Stimulated activated CD8-positive, alpha-beta memory T cell treated with anti-CD3 and anti-CD28 coated beads, Interleukin-12 subunit alpha, Interleukin-12 subunit beta, amount 100 ng/mL, for 24 hours (primary cell): ENCODE measurements around the gene SGTB.

ENCODE experiments used
- DNase-seq: peaks from one replicate; pipeline ENCODE4 v3.0.0-alpha.2; 2020; ENCODE audit errors: extremely low read depth

SGTB gene, protein sequence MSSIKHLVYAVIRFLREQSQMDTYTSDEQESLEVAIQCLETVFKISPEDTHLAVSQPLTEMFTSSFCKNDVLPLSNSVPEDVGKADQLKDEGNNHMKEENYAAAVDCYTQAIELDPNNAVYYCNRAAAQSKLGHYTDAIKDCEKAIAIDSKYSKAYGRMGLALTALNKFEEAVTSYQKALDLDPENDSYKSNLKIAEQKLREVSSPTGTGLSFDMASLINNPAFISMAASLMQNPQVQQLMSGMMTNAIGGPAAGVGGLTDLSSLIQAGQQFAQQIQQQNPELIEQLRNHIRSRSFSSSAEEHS

DNA sequence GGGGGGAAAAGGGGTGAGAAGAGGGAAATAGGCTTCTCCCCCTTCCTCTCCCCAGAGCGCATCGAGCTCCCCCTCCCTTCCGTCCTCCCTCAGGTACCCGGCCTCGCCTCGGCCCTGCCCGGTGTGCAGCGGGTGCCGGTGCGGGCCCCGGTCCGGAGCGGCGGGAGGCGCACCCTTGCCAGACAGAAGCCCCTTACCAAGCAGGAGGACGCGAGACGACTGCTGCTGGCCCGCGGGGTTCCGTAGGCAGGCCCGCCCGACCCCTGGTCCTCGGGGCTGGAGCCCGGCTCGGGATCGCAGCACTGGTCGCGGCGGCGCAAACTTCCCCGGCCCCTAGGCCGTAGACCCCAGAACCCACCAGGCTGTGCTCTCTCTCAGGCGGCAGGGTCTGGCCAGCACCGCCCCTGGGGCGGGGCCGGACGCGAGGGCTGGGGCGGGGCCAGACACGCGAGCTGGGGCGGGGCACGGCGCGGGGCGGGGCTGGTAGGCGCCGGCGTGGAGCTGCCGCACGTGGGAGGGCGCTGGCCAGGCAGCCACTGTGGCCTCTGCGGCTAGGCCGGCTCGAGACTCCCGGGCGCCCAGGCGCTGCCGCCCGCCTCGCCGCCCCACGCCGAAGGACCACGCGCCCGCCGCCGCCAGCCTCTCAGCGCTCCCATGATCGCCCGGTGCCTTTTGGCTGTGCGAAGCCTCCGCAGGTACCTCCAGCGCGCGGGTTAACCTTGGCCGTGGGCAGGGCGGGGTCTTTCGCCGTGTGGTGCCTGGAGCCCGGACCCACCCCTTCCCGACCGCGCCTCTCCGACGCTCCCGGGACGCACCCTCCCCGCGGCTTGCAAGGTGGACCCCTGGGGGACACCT lies at the start of gene SGTB, which contains the start of gene NLN:
SGTB (minus strand) TSS at position 390 of the 855 bp plus-strand sequence. CDS start 1,302 bp downstream, outside the sequence.
NLN (plus strand) TSS at position 486 of the 855 bp plus-strand sequence; CDS start at position 655, 169 bp downstream.
- DNase-seq: peak; percentile 62

DNA sequence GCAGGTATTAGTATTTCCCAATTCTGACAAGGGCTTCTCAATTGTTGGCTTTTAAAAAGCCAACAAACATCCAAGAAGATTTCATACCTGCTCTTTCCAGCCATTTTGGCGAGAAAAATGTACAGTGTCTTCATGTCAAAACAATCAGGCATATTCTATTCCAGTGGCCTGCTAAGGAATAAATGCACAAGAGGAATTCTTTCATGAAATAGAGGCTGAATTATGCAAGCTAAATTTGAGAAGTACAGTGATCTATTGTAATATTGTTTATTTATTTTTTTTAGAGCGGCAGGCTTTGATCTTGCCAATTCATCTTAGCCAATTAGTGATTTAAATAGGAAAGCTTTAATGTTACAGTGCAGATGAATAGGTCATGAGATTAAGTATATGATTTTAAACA lies 49.4 kb upstream of the SGTB start:
- no peak for DNase-seq

DNA sequence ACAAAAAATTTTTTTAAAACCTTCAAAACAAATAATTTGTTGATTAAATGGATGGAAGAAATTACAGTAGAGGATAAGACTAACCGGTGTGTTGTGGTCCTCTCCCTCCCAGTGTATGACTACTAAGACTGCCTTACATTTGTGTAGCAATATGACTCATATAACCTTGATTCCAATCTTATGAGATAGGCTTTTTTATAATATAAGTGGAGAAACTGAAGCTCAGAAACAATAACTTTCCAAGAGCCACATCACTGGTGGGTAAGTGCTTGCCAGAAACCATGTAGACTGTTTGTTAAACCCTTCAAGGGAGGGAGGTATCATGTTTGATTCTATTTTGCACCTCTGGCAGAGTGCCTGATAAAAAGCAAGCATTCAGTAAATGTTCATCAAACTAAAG lies 47.6 kb upstream of the SGTB start:
- no peak for DNase-seq

DNA sequence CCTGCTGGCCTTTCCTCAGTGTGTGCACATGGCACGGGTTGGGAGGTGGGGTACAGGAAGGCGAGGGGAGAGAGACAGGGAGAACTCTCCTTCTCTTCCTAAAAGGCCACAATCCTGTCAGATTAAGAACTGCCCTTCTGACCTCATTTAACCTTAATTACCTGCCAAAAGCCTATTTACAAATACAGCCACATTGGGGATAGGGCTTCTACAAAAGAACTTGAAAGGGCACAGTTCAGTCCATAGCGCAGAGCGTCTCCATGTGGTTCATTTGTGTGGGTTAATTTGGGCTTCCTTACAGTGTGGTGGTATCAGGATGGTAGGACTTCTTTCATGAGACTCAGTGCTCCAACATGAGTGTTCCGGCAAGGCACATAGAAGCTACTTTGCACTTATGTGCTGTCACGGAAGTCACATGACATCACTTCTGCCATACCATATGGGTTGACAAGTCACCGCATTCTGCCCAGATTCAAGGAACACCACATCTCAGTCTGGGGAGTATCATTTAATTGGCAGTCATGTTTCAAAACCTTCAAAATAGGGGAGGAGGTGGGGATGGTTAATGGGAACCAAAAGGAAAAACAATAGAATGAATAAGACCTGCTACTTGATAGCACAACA lies 46.9 kb upstream of the SGTB start:
- DNase-seq: no peak

DNA sequence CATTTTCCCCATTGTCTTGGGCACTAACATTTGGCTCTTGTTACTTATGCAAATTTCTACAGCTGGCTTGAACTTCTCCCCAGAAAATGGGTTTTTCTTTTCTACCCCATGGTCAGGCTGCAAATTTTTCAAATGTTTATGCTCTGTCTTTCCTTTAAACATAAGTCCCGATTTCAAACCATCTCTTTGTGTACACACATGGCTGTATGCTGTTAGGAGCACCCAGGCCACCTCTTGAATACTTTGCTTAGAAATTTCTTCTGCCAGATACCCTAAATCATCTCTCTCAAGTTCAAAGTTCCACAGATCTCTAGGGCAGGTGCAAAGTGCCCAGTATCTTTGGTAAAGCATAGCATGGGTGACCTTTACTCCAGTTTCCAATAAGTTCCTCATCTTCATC lies 45.7 kb upstream of the SGTB start:
- DNase-seq: no peak

DNA sequence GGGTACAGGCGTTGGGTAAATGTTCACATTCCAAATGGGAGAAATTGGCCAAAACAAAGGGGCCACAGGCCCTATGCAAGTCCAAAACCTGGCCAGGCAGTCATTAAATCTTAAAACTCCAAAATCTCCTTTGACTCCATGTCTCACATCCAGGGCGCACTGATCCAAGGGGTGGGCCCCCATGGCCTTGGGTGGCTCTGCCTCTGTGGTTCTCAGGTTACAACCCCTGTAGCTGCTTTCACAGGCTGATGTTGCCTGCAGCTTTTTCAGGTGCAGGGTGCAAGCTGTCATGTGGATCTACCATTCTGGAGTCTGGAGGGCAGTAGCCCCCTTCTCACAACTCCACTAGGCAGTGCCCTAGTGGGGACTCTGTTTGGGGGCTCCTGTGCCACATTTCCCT lies 44.9 kb upstream of the SGTB start:
- no peak for DNase-seq

DNA sequence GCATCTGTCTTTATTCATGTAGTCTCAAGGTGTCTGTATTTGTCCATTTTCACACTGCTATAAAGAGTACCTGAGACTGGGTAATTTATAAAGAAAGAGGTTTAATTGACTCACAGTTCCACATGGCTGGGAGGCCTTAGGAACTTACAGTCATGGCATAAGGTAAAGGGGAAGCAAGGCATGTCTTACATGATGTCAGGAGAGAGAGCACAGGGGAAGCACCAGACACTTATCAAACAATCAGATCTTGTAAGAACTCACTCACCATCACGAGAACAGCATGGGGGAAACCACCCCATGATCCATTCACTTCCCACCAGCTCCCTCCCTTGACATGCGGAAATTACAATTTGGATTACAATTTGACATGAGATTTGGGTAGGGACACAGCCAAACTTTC lies 44.3 kb upstream of the SGTB start:
- DNase-seq: no peak

DNA sequence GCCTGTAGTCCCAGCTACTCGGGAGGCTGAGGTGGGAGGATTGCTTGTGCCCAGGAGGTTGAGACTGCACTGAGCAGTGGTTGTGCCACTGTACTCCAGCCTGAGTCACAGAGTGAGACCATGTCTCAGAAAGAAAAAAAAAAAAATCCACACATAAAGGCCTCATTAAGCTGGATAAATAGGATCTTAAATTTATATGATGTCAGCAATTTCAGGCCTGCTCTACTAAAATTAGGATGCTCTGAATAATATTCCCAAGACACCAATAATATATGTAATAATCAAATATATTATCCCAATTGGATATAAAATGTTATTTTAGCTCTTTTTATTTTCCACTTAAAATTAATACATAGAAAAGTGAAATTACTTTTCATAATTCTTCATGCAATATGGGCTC lies 43.7 kb upstream of the SGTB start:
- no peak for DNase-seq

DNA sequence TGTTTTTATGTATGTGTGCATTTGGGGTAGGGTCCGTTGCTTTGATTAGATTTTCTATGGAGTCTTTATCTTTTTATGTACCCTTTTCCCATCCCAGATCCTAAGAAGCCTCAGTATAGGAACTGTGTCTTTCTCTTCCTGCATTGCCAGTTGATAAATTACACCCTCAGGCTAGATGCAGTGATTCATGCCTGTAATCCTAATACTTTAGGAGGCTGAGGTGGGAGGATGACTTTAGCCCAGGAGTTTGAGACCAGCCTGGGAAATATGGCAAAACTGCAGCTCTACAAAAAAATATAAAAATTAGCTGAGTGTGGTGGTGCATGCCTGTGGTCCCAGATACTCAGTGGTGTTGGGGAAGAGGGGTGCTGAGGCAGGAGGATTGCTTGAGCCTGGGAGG lies 40.3 kb upstream of the SGTB start:
- DNase-seq: no peak

DNA sequence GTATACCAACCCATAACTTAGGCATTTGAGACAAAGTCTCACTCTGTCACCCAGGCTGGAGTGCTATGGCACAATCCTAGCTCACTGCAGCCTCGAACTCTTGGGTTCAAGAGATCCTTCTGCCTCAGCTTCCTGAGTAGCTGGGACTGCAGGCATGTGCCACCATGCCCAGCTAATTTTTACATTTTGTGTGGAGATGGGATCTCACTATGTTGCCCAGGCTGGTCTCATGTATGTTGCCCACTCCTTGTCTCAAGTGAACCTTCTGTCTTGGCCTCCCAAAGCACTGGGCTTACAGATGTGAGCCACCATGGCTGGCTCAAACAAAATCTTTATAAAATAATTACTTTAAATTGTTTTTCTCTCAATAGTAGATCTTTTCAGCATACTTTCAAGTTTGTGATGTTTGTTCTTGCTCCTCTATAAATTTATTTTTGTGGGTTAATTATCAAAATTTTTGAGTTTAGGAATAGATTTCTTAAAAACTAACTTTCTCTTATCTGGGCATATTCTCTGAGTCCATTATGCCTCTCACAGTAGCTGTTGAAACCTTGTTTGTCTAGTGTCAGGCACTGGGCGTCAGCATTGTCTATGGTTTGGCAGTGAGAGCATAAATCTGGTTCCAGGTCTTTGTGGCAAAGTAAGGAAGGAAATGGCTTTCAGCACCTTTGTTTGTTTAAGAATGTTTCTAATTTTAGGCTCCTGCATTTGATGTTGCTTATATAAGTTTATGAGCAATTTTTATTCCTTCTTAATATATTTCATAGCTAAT lies 38.8 kb upstream of the SGTB start:
- DNase-seq: no peak

DNA sequence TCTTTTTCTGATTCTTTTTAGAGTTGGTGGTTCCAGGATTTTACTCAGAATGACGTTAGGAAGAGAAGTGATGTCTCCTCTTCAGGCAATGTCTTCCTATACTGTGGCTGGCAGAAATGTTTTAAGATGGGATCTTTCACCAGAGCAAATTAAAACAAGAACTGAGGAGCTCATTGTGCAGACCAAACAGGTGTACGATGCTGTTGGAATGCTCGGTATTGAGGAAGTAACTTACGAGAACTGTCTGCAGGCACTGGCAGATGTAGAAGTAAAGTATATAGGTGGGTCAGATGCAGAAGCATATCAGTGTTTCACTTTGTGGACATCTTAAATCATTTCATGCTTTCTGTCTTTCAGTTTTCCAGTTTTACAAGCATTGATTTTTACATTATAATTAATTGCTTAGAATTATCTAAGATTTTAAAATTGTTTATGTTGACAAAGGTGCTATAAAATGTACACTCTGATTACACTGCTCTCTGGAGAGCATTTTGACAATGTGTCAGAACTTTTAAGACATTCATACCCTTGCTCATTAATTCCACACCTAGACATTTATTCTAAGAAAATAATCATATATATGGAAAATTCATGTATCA lies 36.7 kb upstream of the SGTB start:
- DNase-seq: no peak

DNA sequence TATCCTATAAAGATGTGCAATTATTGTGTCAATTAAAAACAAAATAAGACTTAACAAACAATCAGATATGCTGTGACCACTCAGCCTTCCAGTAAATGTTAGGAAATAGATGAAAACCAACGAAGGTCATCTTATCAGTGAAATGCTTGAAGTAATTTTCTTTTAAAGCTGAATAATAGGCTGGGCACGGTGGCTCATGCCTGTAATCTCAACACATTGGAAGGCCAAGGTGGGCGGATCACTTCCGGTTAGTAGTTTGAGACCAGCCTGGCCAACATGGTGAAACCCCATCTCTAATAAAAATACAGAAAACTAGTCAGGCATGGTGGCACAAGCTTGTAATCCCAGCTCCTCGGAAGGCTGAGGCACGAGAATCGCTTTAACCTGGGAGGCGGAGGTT lies 31.3 kb upstream of the SGTB start:
- DNase-seq: no peak

DNA sequence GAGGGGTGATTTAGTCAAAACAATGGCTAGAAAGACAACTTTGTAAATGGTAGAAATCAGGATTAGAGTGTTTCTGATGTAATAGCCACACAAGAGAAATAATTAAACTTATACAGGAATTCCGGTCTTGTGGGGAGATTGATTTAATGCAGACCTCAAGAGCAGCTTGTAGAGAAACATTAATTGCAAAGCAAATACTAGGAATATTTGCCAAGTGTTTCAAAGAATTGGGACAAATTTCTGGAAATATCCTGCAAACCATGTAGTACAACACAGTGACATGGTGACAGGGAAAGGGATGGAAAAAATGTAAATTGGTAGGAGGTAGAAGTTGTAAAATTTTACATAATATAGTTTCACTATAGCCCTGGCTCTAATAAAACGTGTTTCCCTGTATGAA lies 29.0 kb upstream of the SGTB start:
- DNase-seq: no peak

DNA sequence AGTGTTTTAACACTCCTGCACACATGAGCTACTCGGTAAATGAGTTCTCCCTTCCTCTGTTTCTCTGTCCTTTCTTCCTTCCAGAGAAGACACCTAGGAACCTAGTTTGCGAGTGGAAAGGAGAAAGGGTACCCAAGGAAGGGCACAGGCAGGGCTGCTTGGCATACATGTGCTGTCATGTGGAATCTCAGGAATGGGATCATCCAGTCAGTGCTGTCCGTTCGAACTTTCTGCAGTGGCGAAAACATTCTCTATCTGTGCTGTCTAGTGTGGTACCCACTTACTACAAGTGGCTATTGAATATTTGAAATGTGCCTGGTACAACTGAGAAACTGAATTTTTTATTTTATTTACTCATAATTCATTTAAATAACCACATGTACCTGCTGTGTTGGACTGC lies 28.0 kb upstream of the SGTB start:
- no peak for DNase-seq

DNA sequence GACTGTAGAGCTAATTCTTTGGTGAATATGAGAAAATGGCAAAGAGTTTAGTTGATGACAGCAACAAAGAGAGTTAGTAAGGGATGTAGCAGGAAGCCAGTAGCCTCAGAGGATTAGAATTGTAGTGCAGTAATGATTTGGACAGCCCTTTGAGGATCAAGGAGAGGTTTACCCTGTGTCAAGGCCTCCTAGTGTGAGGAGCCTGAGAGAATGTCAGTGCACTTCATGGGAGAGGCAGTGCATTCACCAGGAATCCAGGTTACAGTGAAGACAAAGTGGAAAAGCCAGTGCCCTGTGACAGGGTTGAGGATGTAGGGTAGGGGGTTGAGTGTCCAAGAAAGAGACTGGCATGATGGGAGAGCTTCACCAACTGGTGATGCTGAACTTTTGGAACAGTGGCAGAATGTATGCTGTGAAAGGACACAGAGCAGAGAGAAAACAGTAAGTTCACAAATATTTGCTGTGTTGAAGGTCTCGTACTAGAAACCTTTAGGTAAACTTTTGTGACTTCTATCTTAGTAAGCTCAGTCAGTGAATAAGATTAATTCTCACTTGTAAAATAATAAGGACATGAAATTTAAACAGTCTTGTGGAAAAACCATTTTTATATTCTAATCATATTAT lies 27.4 kb upstream of the SGTB start:
- no peak for DNase-seq

DNA sequence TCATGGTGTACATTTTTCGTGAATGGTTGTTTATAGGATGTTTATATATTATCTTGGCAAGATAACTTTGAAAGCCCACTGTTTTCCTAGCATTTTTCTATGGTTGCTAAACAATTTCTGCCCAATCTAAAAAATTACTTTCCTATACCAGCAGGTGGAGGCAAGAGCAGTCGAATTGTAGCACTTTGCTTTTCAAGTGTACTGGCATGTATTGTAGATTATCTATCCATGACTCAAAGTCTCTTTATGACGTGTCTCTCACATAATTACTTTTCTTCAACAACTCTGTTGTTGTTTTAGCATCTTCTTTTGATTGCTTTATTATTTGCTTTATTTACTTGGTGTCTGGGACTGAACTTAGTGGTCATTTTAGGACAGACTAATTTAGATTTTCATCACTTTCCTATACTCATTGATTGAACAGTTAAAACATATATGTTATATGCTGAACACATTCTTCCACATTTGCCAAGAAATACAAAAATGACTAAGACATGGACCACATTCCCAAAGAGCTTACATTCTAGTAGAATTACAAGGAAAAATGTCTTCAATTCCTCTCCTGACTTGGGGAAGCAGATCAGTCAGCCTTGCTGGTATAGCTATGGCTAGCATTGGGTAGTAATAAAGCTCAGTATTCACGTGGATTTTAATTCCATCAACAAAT lies 20.8 kb upstream of the SGTB start:
- no peak for DNase-seq

DNA sequence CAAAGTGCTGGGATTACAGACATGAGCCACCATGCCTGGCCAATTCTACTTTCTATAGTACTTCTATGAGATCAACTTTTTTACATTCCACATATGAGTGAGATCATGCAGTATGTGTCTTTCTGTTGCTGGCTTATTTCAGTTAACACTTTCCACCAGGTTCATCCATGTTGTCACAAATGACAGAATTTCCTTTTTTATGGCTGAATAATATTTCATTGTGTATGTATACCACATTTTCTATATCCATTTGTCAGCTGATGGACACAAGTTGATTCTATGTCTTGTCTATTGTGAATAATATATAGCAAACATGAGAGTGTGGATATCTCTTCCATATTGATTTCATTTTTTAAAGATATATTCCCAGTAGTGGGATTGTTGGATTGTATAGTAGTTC lies 17.3 kb upstream of the SGTB start:
- no peak for DNase-seq

DNA sequence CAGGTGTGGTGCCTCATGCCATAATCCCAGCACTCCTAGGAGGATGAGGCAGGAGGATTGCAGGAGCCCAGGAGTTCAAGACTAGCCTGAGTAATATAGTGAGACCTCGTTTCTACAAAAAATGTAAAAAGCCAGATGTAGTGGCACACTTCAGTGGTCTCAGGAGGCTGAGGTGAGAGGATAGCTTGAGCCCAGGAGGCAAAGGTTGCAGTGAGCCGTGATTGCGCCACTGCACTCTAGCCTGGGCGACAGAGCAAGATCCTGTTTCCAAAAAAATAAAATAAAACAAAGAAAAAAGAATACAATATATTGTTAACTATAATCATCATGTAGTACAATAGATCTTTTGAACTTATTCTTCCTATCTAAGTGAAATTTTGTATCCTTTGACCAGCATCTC lies 16.4 kb upstream of the SGTB start:
- no peak for DNase-seq

DNA sequence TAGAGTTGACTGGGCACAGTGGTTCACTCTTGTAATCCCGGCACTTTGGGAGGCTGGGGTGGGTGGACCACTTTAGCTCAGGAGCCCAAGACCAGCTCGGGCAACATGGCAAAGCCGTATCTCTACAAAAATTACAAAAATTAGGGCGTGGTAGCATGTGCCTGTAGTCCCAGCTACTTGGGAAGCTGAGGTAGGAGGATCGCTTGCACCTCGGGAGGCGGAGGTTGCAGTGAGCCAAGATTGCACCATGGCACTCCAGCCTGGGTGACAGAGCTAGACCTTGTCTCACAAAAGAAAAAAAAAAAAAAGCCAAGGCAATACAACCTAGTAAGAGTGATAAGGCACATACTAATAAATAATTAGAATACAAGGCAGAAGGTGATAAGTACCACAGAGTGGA lies 15.9 kb upstream of the SGTB start:
- DNase-seq: no peak

DNA sequence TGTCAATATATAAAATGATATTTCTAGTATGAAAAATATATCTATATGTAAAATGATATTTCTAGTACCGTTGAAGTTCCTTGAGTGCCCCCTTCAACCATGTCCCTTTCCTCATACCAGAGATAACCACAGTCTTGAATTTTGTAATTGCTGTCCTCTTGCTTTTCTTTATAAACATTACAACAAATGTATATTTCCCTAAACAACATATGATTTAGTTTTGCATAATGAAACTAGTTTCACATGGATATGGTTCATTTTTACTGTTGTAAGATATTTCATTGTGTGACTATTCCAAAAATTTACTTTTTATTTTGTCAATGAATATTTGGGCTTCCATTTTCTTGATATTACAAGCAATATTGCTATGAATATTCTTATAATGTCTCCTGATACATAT lies 14.1 kb upstream of the SGTB start:
- no peak for DNase-seq

DNA sequence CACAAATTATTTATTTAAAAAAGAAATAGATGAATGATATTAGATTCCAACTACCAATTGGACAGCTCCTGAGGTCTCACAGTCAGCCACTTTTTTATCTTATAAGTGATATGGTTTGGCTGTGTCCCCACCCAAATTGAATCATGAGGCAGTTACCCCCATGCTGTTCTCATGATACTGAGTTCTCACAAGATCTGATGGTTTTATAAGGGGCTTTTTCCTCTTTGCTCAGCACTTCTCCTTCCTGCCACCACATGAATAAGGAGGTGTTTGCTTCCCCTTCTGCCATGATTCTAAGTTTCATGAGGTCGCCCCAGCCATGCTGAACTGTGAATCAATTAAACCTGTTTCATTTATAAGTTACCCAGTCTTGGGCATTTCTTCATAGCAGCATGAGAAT lies 13.0 kb upstream of the SGTB start:
- DNase-seq: no peak
